ENCODE results near the gene ZBP1.

DNA sequence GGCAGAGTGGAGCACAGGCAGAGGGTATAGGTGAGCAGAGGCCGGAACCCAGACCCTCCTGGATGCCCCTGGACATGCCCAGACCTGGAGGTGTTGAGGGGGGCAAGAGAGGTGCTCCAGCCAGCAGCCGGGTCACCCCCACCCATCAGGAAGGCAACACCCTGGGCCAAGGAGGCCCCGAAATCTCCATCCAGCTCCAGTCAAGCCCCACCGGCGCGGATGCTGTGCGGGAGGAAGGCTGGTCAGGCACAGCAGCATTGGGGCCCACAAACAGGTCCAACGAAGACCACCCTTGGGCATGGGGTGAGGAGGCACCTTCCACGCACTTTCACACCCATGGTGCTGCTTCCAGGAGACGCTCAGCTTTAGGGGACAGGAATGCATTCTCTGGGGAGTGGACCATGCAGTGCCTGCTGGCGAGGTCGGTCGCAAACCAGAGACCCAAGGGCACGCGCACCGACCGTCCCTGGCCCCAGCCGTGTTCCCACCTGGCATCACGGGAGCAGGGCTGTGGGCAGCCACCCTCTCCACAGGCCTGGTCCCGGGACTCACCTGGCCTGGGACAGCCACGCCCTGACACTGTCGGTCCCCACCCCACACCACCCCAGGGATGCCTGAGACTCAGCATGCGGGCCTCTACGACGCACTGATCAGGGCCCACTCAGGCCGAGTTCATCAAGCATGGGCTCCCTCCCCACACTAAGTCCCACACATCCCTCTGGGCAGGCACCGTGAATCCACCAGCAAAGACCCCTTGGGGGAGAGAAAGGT lies 43.6 kb upstream of the ZBP1 start:
- TF ChIP-seq POLR2A (IDR thresholded peaks at IDR 0.05) = no peak
- TF ChIP-seq, protein P1, sequence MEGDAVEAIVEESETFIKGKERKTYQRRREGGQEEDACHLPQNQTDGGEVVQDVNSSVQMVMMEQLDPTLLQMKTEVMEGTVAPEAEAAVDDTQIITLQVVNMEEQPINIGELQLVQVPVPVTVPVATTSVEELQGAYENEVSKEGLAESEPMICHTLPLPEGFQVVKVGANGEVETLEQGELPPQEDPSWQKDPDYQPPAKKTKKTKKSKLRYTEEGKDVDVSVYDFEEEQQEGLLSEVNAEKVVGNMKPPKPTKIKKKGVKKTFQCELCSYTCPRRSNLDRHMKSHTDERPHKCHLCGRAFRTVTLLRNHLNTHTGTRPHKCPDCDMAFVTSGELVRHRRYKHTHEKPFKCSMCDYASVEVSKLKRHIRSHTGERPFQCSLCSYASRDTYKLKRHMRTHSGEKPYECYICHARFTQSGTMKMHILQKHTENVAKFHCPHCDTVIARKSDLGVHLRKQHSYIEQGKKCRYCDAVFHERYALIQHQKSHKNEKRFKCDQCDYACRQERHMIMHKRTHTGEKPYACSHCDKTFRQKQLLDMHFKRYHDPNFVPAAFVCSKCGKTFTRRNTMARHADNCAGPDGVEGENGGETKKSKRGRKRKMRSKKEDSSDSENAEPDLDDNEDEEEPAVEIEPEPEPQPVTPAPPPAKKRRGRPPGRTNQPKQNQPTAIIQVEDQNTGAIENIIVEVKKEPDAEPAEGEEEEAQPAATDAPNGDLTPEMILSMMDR (IDR thresholded peaks at IDR 0.05) = no peak
